Ovary (tissue), 9 donors: ENCODE results near the gene ABLIM2. TPM values are rescaled to one million over a fixed set of nuclear protein-coding genes. Genes with fewer than 3 reads are reported as not detected.

ENCODE experiments used
- DNase-seq, 5 donors: peaks; one replicate each; pipeline ENCODE4 v3.0.0-alpha.2; 2019 to 2020
- H3K27ac ChIP-seq, 2 donors: fragments of 200-600 bp; one replicate each; pipeline versions ENCODE4 v1.5.1 to v1.8.0; 2019 to 2022
- H3K27me3 ChIP-seq: fragments of 200-600 bp; one replicate; pipeline ENCODE4 v1.8.0; 2022
- H3K36me3 ChIP-seq: fragments of 200-600 bp; sonication (generic); one replicate; pipeline ENCODE4 v1.5.1; 2019
- H3K4me1 ChIP-seq: one replicate; pipeline ENCODE4 v1.8.1; 2013; ENCODE audit warnings: mild to moderate bottlenecking, moderate library complexity; ENCODE audit not compliant: insufficient read depth
- H3K4me3 ChIP-seq: fragments of 200-600 bp; sonication (generic); one replicate; pipeline ENCODE4 v1.5.1; 2017
- H3K9me3 ChIP-seq, 2 donors: fragments of 200-600 bp in 1 of 2; sonication (generic) in 1 of 2; one replicate each; pipeline versions ENCODE4 v1.5.1 to v1.8.1; 2013 to 2019; ENCODE audit warnings: mild to moderate bottlenecking in 1 of 2, moderate library complexity in 1 of 2
- EP300 ChIP-seq: sonication (generic); formaldehyde crosslinking; IDR thresholded peaks from one replicate; pipeline ENCODE4 v1.6.1; 2017; ENCODE audit warnings: antibody characterized with exemption
- POLR2A ChIP-seq: fragments of 450-650 bp; IDR thresholded peaks from one replicate; pipeline ENCODE4 v1.6.1; 2017; ENCODE audit warnings: antibody characterized with exemption, mild to moderate bottlenecking, moderate library complexity
- whole genome bisulfite sequencing, 3 donors: extraction: QIAGEN DNeasy Blood & Tissue Kit in 1 of 3; methylation state at CpG; one replicate each; pipeline versions ENCODE4 v1.1.5 to v1.1.7; 2013 to 2017; 5-methylcytosine and 5-hydroxymethylcytosine counted together
- intact Hi-C, 4 donors: fragments of 100-400 bp; cut with DNase I; formaldehyde crosslinking; loops; one replicate each; pipeline versions ENCODE4 v1.11.0 to v1.15.1; 2022 to 2023
- polyA plus RNA-seq, 2 donors: library from polyadenylated mRNA; stranded (reverse); fragments of 200-250 nt in 1 of 2; fragments of 350-450 nt in 1 of 2; fragmentation: Illumina TruSeq in 1 of 2; extraction: RNeasy Lipid Tissue Mini Kit (QIAGEN cat#74804) in 1 of 2; gene quantifications; one replicate each; pipeline ENCODE4 v1.2.3, GENCODE V29; 2013 to 2014
- total RNA-seq, 7 donors: library from RNA; depleted of rRNA in 2 of 7; stranded (reverse); fragments of >200 nt in 2 of 7; fragmentation: NEBNext Ultra II Directional in 3 of 7; extraction: Animal tissue kit (Norgen Biotek cat#: 25700) in 3 of 7; gene quantifications; one replicate each; pipeline versions ENCODE4 v1.1.0 to v1.2.4, GENCODE V29; 2016 to 2023
- TF ChIP-seq, protein P1 (sequence below), 3 donors: fragments of 450-650 bp in 2 of 3; fragments of 200-600 bp in 1 of 3; IDR thresholded peaks; one replicate each; pipeline versions ENCODE4 v1.5.1 to v1.8.0; 2016 to 2022; ENCODE audit warnings: antibody characterized with exemption in 3 of 3, mild to moderate bottlenecking in 1 of 3
- donor health status: DM: no; HTN: no; CAD: no; lungs with moderate emphysema.
- donor health status: DM: no; HTN: no; CAD: no.
- donor health status: Bipolar disorder and iron deficiency.
- donor health status: DM: yes; HTN: yes; CAD: no.
- donor health status: DM: no; HTN: no; CAD: no.
- donor health status: DM: yes; HTN: yes; CAD: no.

ABLIM2 gene
- total and polyA plus RNA-seq, 9 donors: 0.81 to 7.9 (median 2.1) TPM

DNA sequence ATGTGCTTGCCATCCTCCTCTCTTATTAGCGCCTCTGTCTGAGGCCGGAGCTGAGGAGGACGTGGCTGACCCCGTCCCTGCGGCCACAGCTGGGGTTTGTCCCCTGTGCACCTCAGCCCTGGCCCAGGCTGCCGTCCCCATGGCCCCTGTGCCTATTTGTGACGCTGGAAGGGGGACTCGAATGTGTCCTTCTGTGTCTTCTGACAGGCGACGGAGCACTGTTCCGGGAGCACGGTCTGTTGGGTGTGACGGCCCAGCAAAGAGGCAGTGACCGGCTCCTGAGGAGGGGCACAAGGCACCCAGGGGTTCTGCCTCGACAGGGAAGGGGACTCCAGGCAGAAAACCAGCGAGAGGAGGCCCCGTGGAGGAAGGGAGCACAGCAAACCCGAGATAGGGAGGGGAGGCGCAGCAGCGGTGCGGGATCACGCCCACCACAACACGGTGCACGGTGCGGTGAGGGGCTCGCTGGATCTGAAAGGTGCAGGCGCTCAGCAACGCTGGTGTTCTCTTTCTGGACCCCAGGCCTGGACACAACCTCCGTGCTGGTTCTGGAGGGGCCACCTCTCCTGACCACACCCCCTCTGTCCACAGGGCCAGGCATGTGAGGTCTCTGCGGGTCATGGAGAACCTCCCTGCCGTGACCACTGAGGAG lies 46.1 kb upstream of the ABLIM2 start:
- no peaks in the 10 kb centered on the region for H3K36me3 ChIP-seq
- no peaks in the 10 kb centered on the region for H3K27me3 ChIP-seq
- 93 to 94% (median 94%) methylated on average over 30 to 31 of the region's 31 CpGs for WGBS, 3 donors
- no peak overlapping the region for H3K4me3 ChIP-seq
- TF ChIP-seq POLR2A: no peak
- peaks cover 2% of the 10 kb centered on the region for H3K4me1 ChIP-seq
- intact Hi-C loops: no loop called here
- H3K27ac ChIP-seq: no peak overlapping the region
- H3K9me3 ChIP-seq: no peaks in the 10 kb centered on the region
- DNase-seq: no peak

DNA sequence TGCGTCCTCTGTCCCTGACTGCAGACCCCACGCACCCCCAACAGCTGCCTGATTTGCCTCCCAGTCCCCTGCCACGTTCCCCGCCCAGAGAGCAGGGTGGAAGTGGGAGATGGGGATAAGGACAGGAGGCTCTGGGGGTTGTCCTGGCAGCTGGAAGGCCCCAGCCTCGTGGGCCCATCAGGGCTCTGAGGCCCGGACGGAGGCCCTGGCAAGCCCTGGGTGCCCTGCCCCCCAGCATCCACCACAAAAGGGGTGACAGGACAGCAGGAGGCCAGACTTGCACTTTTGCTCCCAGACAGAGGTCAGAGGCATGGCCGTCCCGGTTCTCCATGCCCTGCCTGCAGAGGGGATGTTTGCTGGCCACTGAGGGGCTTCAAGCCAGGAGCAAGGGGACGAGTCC lies 45.2 kb upstream of the ABLIM2 start:
- H3K36me3 ChIP-seq: no peaks in the 10 kb centered on the region
- intact Hi-C loops: no loop called here
- 83 to 88% (median 85%) methylated on average over 10 of the region's 10 CpGs for WGBS, 3 donors

DNA sequence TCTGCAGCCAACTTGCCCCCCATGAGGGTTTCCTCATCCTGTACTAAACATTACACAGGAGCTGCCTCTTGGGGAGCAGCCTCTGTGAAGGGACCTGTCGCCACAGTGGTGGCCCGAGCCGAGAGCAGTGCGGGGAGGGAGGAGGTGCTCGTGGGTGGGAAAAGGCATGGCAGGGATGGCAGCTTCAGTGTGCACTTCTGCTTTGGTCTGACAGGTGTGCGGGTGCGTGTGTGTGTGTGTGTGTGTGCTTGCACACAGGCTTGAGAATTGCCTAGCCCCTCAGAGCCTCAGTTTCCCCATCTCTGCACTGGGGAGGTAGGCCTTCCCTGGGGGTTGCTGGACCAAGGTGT lies 44.4 kb upstream of the ABLIM2 start:
- Histone ChIP-seq H3K27ac (no peak overlapping the region), H3K4me3 (no peak overlapping the region), H3K4me1 (peaks cover 12% of the 10 kb centered on the region), H3K36me3 (no peaks in the 10 kb centered on the region), H3K27me3 (no peaks in the 10 kb centered on the region), H3K9me3 (no peaks in the 10 kb centered on the region)
- no peak for DNase-seq
- intact Hi-C loops: no loop called here
- WGBS, 3 donors: 76 to 89% (median 88%) methylated on average over 7 of the region's 7 CpGs
- TF ChIP-seq, protein P1, sequence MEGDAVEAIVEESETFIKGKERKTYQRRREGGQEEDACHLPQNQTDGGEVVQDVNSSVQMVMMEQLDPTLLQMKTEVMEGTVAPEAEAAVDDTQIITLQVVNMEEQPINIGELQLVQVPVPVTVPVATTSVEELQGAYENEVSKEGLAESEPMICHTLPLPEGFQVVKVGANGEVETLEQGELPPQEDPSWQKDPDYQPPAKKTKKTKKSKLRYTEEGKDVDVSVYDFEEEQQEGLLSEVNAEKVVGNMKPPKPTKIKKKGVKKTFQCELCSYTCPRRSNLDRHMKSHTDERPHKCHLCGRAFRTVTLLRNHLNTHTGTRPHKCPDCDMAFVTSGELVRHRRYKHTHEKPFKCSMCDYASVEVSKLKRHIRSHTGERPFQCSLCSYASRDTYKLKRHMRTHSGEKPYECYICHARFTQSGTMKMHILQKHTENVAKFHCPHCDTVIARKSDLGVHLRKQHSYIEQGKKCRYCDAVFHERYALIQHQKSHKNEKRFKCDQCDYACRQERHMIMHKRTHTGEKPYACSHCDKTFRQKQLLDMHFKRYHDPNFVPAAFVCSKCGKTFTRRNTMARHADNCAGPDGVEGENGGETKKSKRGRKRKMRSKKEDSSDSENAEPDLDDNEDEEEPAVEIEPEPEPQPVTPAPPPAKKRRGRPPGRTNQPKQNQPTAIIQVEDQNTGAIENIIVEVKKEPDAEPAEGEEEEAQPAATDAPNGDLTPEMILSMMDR (IDR thresholded peaks at IDR 0.05): no peak
- TF ChIP-seq POLR2A (no peak), EP300 (no peak)

More for the DNA sequence above, 45.2 kb upstream of the ABLIM2 start:
- TF ChIP-seq POLR2A (no peak), EP300 (no peak)
- TF ChIP-seq, protein P1 (IDR thresholded peaks at IDR 0.05): no peak
- peaks cover 10% of the 10 kb centered on the region for H3K4me1 ChIP-seq
- no peaks in the 10 kb centered on the region for H3K9me3 ChIP-seq
- no peaks in the 10 kb centered on the region for H3K27me3 ChIP-seq
- no peak overlapping the region for H3K27ac ChIP-seq
- DNase-seq: no peak
- no peak overlapping the region for H3K4me3 ChIP-seq

DNA sequence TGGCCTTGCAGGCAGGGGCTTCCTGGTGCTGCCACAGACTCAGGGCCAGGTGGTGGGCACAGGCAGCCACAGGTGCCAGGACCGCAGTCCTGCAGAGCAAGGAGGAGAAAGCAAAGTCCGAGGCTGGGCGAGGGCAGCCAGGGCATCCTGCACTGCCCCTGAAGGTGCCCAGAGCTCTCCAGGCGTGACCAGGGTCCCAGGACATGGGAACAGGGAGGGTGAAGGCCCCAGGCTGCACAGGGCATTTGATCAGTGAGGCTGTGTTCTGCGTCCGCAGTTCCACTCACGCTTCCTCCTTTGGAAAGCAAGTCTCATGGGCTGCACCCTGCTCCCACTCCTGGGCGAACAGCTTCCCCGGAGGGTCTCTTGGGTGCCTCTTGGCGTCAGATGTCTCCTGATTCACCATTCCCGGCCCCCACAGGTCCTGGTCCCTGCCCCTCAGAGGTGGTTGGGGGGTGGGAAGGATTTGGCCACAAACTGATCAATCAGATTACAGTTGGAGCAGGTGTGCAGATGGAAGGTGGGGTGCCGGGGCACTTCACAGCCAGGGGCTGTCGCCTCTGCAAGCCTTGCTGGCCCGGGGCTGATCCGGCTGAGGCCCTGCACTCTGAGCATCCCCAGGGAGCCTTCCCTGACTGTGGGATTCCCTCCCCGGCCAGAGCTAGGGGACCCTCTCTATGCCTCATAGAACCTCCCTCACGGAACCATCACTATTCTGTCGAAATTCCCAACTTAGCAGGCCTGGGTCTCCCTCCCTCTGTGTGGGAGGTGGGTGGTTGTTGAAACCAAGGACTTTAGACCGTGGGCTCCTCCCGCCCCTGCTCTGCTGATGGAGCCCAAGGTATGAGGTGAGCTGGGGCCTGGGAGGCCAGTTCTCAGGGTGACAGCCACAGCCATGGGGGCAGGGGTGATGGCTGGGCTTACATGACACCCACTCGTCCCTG lies 43.8 kb upstream of the ABLIM2 start:
- no peak for DNase-seq
- Histone ChIP-seq H3K4me1 (peaks cover 12% of the 10 kb centered on the region), H3K27ac (no peak overlapping the region), H3K27me3 (no peaks in the 10 kb centered on the region), H3K4me3 (no peak overlapping the region), H3K9me3 (no peaks in the 10 kb centered on the region), H3K36me3 (no peaks in the 10 kb centered on the region)
- 84 to 87% (median 84%) methylated on average over 21 of the region's 21 CpGs for WGBS, 3 donors
- intact Hi-C loops: no loop called here
- TF ChIP-seq EP300: no peak
- TF ChIP-seq POLR2A: no peak
- TF ChIP-seq, protein P1 (IDR thresholded peaks at IDR 0.05): no peak
